Memory B cell (primary cell): Measurements from ENCODE around the gene COL1A2.

Experiments used
- ATAC-seq: fragments of 150-1000 bp; cut with Tn5 transposase; 2 replicates; pipeline ENCODE4 v1.10.0; 2021; ENCODE audit warnings: low read depth, mild to moderate bottlenecking, moderate library complexity
- DNase-seq, 2 donors: peaks; one replicate each; pipeline ENCODE4 v3.0.0; 2022; ENCODE audit warnings: low spot score in 2 of 2
- H3K27ac Mint-ChIP-seq: one replicate; pipeline ENCODE4 v1.8.0; 2022; ENCODE audit warnings: mild to moderate bottlenecking, moderate library complexity, mixed read lengths
- H3K27me3 Mint-ChIP-seq: one replicate; pipeline ENCODE4 v1.8.0; 2022; ENCODE audit warnings: mixed read lengths
- H3K36me3 Mint-ChIP-seq: one replicate; pipeline ENCODE4 v1.8.0; 2022; ENCODE audit warnings: mild to moderate bottlenecking, mixed read lengths
- H3K4me1 Mint-ChIP-seq: one replicate; pipeline ENCODE4 v1.8.0; 2022; ENCODE audit warnings: mixed read lengths
- H3K4me3 Mint-ChIP-seq: one replicate; pipeline ENCODE4 v1.8.0; 2022; ENCODE audit warnings: mild to moderate bottlenecking, moderate library complexity, mixed read lengths
- H3K9me3 Mint-ChIP-seq: one replicate; pipeline ENCODE4 v1.8.0; 2022; ENCODE audit warnings: mixed read lengths

Gene COL1A2

GRCh38 chr7:94394437-94395140 is at the start of gene COL1A2:
TSS of gene COL1A2 (plus strand) at chr7:94394895. CDS start at chr7:94395032, 137 bp downstream.
- Mint-ChIP-seq H3K36me3 (no peaks in the 10 kb centered on the region), H3K9me3 (no peaks in the 10 kb centered on the region), H3K27me3 (no peaks in the 10 kb centered on the region), H3K4me3 (peak within 1 kb of the TSS; percentile 87), H3K27ac (peak within 1 kb of the TSS; percentile 4), H3K4me1 (peaks cover 12% of the 10 kb centered on the region)
- peak; percentile 3 to 12 for DNase-seq
- peak; percentile 52 for ATAC-seq

DNA sequence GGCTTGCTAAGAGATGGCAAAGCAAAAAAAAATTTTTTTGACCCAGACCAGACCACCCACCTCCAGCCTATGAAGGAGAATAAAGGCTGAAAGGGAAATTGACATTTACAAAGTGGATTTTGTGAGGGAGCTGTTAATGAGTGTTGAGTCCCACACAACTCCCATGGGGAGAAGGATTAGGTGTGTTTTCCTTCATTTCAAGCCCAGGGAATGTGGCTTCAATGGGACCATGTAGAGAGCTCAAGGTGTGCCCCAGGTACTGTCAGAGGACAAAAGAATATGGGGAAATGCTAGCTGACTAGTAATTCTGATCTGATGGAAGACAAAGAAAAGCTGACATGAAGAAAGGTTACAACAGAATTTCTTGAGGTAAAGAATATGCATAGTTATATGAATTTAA is 48.8 kb upstream of the COL1A2 start:
- Mint-ChIP-seq H3K4me1 (peaks cover 2% of the 10 kb centered on the region), H3K9me3 (no peaks in the 10 kb centered on the region), H3K27ac (no peak overlapping the region), H3K36me3 (no peaks in the 10 kb centered on the region), H3K27me3 (peaks cover 4% of the 10 kb centered on the region), H3K4me3 (no peak overlapping the region)
- ATAC-seq: no peak
- DNase-seq: no peak

- Mint-ChIP-seq H3K36me3 (no peaks in the 10 kb centered on the region), H3K27ac (no peak overlapping the region), H3K9me3 (no peaks in the 10 kb centered on the region), H3K27me3 (peaks cover 4% of the 10 kb centered on the region), H3K4me1 (peaks cover 16% of the 10 kb centered on the region), H3K4me3 (no peak overlapping the region)
- no peak for DNase-seq
- no peak for ATAC-seq
Measured at GRCh38 chr7:94348142-94348541, 46.6 kb upstream of the COL1A2 start.

GRCh38 chr7:94350734-94351133 is 44.0 kb upstream of the COL1A2 start:
- H3K27ac Mint-ChIP-seq: no peak overlapping the region
- peaks cover 5% of the 10 kb centered on the region for H3K27me3 Mint-ChIP-seq
- DNase-seq (no peak), ATAC-seq (no peak)
- peaks cover 2% of the 10 kb centered on the region for H3K36me3 Mint-ChIP-seq
- H3K4me1 Mint-ChIP-seq: peaks cover 20% of the 10 kb centered on the region
- H3K4me3 Mint-ChIP-seq: no peak overlapping the region
- H3K9me3 Mint-ChIP-seq: peaks cover 2% of the 10 kb centered on the region

- H3K4me3 Mint-ChIP-seq: peak overlapping the region; percentile 8
- peak; percentile 88 for ATAC-seq
- peaks cover 20% of the 10 kb centered on the region for H3K4me1 Mint-ChIP-seq
- H3K9me3 Mint-ChIP-seq: peaks cover 2% of the 10 kb centered on the region
- H3K36me3 Mint-ChIP-seq: peaks cover 2% of the 10 kb centered on the region
- peaks cover 5% of the 10 kb centered on the region for H3K27me3 Mint-ChIP-seq
- DNase-seq: peak in 1 of 2 donors; percentile 17
- no peak overlapping the region for H3K27ac Mint-ChIP-seq
Measured at GRCh38 chr7:94351703-94352102, 43.0 kb upstream of the COL1A2 start.

- Mint-ChIP-seq H3K4me1 (peaks cover 20% of the 10 kb centered on the region), H3K36me3 (peaks cover 2% of the 10 kb centered on the region), H3K9me3 (peaks cover 2% of the 10 kb centered on the region), H3K4me3 (peak overlapping the region; percentile 64), H3K27me3 (peaks cover 2% of the 10 kb centered on the region), H3K27ac (peak overlapping the region; percentile 82)
- ATAC-seq (peak; percentile 71), DNase-seq (peak in 1 of 2 donors; percentile 12)
Measured at GRCh38 chr7:94352887-94353286, 41.8 kb upstream of the COL1A2 start.

DNA sequence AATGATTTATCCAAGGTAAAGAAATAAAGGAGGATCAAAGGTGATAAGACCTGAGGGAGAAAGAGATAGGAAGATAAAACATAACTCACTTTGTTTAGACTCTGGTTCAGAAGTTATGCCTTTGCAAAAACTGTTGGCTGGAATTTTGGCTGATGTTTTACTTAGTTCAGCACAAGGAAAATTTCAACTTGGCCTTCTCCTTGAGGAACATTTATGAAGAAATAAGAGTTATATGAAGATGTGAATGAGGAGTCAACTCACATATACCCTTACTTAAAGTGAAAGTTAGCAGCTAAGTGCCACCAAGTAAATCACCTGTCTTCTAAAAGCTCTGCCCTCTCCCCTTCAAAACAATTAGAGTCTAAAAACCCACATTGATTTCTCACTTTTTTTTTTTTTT is 39.7 kb upstream of the COL1A2 start:
- peaks cover 20% of the 10 kb centered on the region for H3K4me1 Mint-ChIP-seq
- ATAC-seq (no peak), DNase-seq (no peak)
- peaks cover 2% of the 10 kb centered on the region for H3K27me3 Mint-ChIP-seq
- H3K27ac Mint-ChIP-seq: no peak overlapping the region
- no peak overlapping the region for H3K4me3 Mint-ChIP-seq
- H3K9me3 Mint-ChIP-seq: peaks cover 2% of the 10 kb centered on the region
- peaks cover 2% of the 10 kb centered on the region for H3K36me3 Mint-ChIP-seq

DNA sequence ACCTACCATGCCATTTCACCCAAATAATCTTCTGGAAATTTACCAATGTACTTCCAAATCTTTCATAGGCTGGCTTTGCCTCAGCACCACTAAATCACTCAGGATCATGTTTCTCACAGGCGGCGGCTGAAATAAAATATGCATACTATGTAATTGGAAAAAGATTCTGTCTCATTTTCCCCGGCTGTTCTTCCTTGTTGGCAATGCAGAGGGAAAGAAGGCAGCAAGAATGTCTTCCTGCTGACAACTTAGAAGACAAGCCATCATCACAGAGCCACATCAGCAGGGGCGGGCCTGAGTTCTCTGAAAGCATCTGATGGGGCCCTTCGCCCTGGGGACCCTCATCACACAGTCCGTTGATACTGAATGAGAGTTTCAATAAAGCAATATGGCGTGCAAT is 39.2 kb upstream of the COL1A2 start:
- Mint-ChIP-seq H3K4me1 (peaks cover 20% of the 10 kb centered on the region), H3K27me3 (peaks cover 2% of the 10 kb centered on the region), H3K4me3 (no peak overlapping the region)

DNA sequence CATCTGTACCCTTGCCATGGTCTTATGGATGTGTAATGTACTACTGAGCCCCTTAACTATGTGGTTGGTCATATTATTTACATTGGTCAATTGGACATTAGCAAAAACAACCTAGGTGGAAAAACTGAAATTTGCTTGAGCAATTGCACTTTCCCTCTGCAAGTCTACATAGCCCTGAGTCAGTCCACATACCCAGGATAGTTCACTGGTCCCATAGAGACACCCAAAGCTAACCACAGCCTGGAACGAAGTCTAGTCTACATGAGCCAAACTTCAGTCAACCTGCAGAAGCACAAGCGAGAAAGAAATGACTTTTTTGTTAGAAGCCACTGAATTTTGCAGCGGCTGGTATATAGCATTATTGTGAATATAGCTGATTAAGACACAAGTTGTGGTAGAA is 37.6 kb upstream of the COL1A2 start:
- ATAC-seq (no peak), DNase-seq (no peak)
- Mint-ChIP-seq H3K9me3 (peaks cover 2% of the 10 kb centered on the region), H3K4me1 (peaks cover 10% of the 10 kb centered on the region), H3K4me3 (no peak overlapping the region), H3K27me3 (peaks cover 2% of the 10 kb centered on the region), H3K36me3 (peaks cover 2% of the 10 kb centered on the region), H3K27ac (no peak overlapping the region)

More for the DNA sequence above, 39.2 kb upstream of the COL1A2 start:
- DNase-seq (no peak), ATAC-seq (no peak)
- peaks cover 2% of the 10 kb centered on the region for H3K9me3 Mint-ChIP-seq
- H3K36me3 Mint-ChIP-seq: peaks cover 2% of the 10 kb centered on the region
- H3K27ac Mint-ChIP-seq: no peak overlapping the region

DNA sequence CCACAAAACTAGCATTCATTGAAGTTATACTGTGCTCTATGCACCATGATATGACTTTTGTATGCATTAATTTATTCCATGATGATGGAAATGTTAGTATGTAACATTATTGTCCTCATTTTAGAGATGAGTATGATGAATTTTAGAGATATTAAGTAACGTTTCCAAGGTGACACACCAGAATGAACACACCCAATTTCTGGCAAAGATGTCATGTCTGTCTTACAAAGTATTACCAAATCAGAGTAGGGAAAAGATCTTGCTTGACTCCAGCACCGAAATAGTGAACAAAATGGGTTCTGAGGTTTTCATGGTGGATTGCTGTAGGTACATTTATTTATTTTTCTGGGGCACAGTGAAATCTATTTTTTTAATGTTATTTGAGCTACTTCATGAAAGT is 33.8 kb upstream of the COL1A2 start:
- no peak overlapping the region for H3K4me3 Mint-ChIP-seq
- peaks cover 3% of the 10 kb centered on the region for H3K9me3 Mint-ChIP-seq
- no peak for ATAC-seq
- no peak overlapping the region for H3K27ac Mint-ChIP-seq
- H3K27me3 Mint-ChIP-seq: peaks cover 7% of the 10 kb centered on the region
- no peak for DNase-seq
- no peaks in the 10 kb centered on the region for H3K36me3 Mint-ChIP-seq
- H3K4me1 Mint-ChIP-seq: no peaks in the 10 kb centered on the region

DNA sequence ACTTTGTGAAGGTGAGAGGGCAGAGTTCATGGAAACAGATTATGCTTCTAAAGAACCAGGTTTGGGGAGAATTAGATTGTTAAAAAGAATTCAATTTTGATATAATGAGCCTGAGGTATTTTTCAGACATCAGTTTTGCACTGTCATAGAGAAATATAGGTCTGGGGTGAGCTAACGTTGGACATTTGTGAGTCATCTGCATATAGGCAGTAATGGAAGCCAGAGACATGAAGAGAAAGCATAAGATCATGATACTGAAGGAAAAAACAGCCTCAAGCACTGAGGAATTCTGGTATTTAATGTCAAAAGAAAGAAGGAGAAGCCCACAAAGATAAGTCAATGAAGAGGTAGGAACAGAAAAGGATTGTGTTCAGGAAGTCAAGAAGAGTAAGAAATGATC is 32.4 kb upstream of the COL1A2 start:
- Mint-ChIP-seq H3K4me1 (no peaks in the 10 kb centered on the region), H3K4me3 (no peak overlapping the region), H3K27ac (no peak overlapping the region), H3K27me3 (peaks cover 7% of the 10 kb centered on the region), H3K36me3 (no peaks in the 10 kb centered on the region), H3K9me3 (peaks cover 3% of the 10 kb centered on the region)
- ATAC-seq: no peak
- no peak for DNase-seq

DNA sequence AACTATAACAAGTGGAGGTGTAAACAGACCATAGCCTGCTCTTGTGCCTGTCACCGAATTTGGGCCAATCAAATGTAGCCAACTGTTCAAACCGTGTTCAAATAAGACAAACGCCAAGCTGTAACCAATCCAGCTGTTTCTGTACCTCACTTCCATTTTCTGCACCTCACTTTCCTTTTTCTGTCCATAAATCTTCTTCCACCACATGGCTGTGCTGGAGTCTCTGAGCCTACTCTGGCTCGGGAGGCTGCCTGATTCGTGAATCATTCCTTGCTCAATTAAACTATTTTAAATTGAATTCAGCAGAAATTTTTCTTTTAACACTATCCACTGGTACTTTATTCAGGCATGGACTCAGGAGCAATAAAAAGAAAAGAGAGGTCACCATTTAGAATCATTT is 29.9 kb upstream of the COL1A2 start:
- Mint-ChIP-seq H3K4me1 (no peaks in the 10 kb centered on the region), H3K27me3 (peaks cover 7% of the 10 kb centered on the region), H3K9me3 (peaks cover 3% of the 10 kb centered on the region), H3K36me3 (no peaks in the 10 kb centered on the region), H3K27ac (no peak overlapping the region), H3K4me3 (no peak overlapping the region)
- DNase-seq (no peak), ATAC-seq (no peak)

- Mint-ChIP-seq H3K9me3 (peaks cover 3% of the 10 kb centered on the region), H3K27ac (no peak overlapping the region), H3K4me3 (no peak overlapping the region), H3K36me3 (no peaks in the 10 kb centered on the region), H3K27me3 (peaks cover 7% of the 10 kb centered on the region), H3K4me1 (no peaks in the 10 kb centered on the region)
- no peak for DNase-seq
- ATAC-seq: no peak
Measured at GRCh38 chr7:94366163-94366562, 28.5 kb upstream of the COL1A2 start.

GRCh38 chr7:94366832-94367231 is 27.9 kb upstream of the COL1A2 start:
- Mint-ChIP-seq H3K27me3 (peaks cover 7% of the 10 kb centered on the region), H3K4me1 (no peaks in the 10 kb centered on the region), H3K36me3 (no peaks in the 10 kb centered on the region), H3K9me3 (peaks cover 3% of the 10 kb centered on the region), H3K27ac (no peak overlapping the region), H3K4me3 (no peak overlapping the region)
- DNase-seq (no peak), ATAC-seq (no peak)

- peaks cover 4% of the 10 kb centered on the region for H3K27me3 Mint-ChIP-seq
- no peak overlapping the region for H3K27ac Mint-ChIP-seq
- no peak overlapping the region for H3K4me3 Mint-ChIP-seq
- DNase-seq (no peak), ATAC-seq (no peak)
- no peaks in the 10 kb centered on the region for H3K36me3 Mint-ChIP-seq
- no peaks in the 10 kb centered on the region for H3K9me3 Mint-ChIP-seq
- H3K4me1 Mint-ChIP-seq: no peaks in the 10 kb centered on the region
Measured at GRCh38 chr7:94367949-94368348, 26.7 kb upstream of the COL1A2 start.
